Aorta (tissue), 5 donors: ENCODE data around the gene DNAI1. TPM values are rescaled to one million over a fixed set of nuclear protein-coding genes. Genes with fewer than 3 reads are reported as not detected.
"Not testable (repeated sequence)": the region's sequence is repeated elsewhere in the genome, so short reads cannot be mapped to it uniquely, and the experiment has no call there.

Experiments
- ATAC-seq: fragments of 200-7000 bp; cut with Tn5 transposase; one replicate; pipeline ENCODE4 v1.9.1; 2022; ENCODE audit warnings: moderate library complexity; ENCODE audit not compliant: low FRiP score
- DNase-seq, 2 donors: peaks; one replicate each; pipeline ENCODE4 v3.0.0-alpha.2; 2020
- H3K27ac ChIP-seq, 2 donors: one replicate each; pipeline ENCODE4 v1.5.1; 2013; ENCODE audit warnings: low read length in 2 of 2, mild to moderate bottlenecking in 2 of 2, moderate library complexity in 2 of 2, control low read depth in 1 of 2, inconsistent platforms in 1 of 2, low read depth in 1 of 2
- H3K27me3 ChIP-seq, 2 donors: one replicate each; pipeline ENCODE4 v1.6.1; 2013; ENCODE audit warnings: control low read depth in 1 of 2, low read length in 1 of 2, mild to moderate bottlenecking in 1 of 2, moderate library complexity in 1 of 2; ENCODE audit not compliant: insufficient read depth in 2 of 2, control insufficient read depth in 1 of 2
- H3K36me3 ChIP-seq, 2 donors: one replicate each; pipeline ENCODE4 v1.6.1; 2013; ENCODE audit warnings: control low read depth in 1 of 2, low read length in 1 of 2, mild to moderate bottlenecking in 1 of 2; ENCODE audit not compliant: insufficient read depth in 2 of 2, control insufficient read depth in 1 of 2
- H3K4me1 ChIP-seq, 2 donors: one replicate each; pipeline ENCODE4 v1.6.1; 2013; ENCODE audit warnings: low read length in 2 of 2, control low read depth in 1 of 2, mild to moderate bottlenecking in 1 of 2, moderate library complexity in 1 of 2; ENCODE audit not compliant: insufficient read depth in 2 of 2, control insufficient read depth in 1 of 2
- H3K4me3 ChIP-seq, 2 donors: one replicate each; pipeline ENCODE4 v1.5.1; 2013; ENCODE audit warnings: low read length in 2 of 2, control low read depth in 1 of 2, mild to moderate bottlenecking in 1 of 2
- H3K9me3 ChIP-seq: one replicate; pipeline ENCODE4 v1.6.1; 2013; ENCODE audit warnings: mild to moderate bottlenecking, low read length; ENCODE audit not compliant: control insufficient read depth
- WGBS, 2 donors: extraction: QIAGEN DNeasy Blood & Tissue Kit; methylation state at CpG; one replicate each; pipeline ENCODE4 v1.1.7; 2013; 5-methylcytosine and 5-hydroxymethylcytosine counted together
- intact Hi-C, 2 donors: fragments of 100-400 bp; cut with DNase I; formaldehyde crosslinking; loops; one replicate each; pipeline versions ENCODE4 v1.14.2 to v1.15.0; 2022
- polyA plus RNA-seq, 2 donors: library from polyadenylated mRNA; stranded (reverse); fragments of 200-250 nt; gene quantifications; one replicate each; pipeline ENCODE4 v1.2.3, GENCODE V29; 2013
- total RNA-seq, 2 donors: library from RNA; stranded (reverse); fragmentation: NEBNext Ultra II Directional; extraction: Animal tissue kit (Norgen Biotek cat#: 25700); gene quantifications; one replicate each; pipeline ENCODE4 v1.2.1, GENCODE V29; 2021
- donor health status: healthy with polysubstance abuse.
- donor health status: Bipolar disorder and iron deficiency.
- donor health status: DM: no; HTN: no; CAD: no.
- donor health status: DM: no; HTN: no; CAD: no.
- donor health status: DM: yes; HTN: yes; CAD: no.

The DNAI1 gene
- total and polyA plus RNA-seq, 4 donors: not detected

- intact Hi-C loops: loop anchor here in 1 of 2 donors (5.0 kb wide), 1 partner anchor 64 kb away; the partner anchor contains the start of genes DNAI1 and FAM219A
- no peak for DNase-seq
- no peak for ATAC-seq
Observed at GRCh38 chr9:34521406-34522045, 62.9 kb downstream of the DNAI1 start.

GRCh38 chr9:34522091-34522887, 63.7 kb downstream of the DNAI1 start:
- Histone ChIP-seq H3K4me1 (no peaks in the 10 kb centered on the region), H3K36me3 (no peaks in the 10 kb centered on the region), H3K27me3 (no peaks in the 10 kb centered on the region), H3K4me3 (peak overlapping the region in 1 of 2 donors; percentile 38), H3K9me3 (no peaks in the 10 kb centered on the region), H3K27ac (no peak overlapping the region)
- intact Hi-C loops: loop anchor here in 1 of 2 donors (5.0 kb wide), 1 partner anchor 65 kb away; the partner anchor contains the start of genes DNAI1 and FAM219A
- DNase-seq: no peak
- WGBS, 2 donors: 17% methylated on average over 31 of the region's 31 CpGs
- no peak for ATAC-seq

More at GRCh38 chr9:34521406-34522045, 62.9 kb downstream of the DNAI1 start:
- Histone ChIP-seq H3K27me3 (no peaks in the 10 kb centered on the region), H3K9me3 (no peaks in the 10 kb centered on the region), H3K27ac (no peak overlapping the region), H3K36me3 (no peaks in the 10 kb centered on the region), H3K4me3 (no peak overlapping the region), H3K4me1 (no peaks in the 10 kb centered on the region)
- WGBS, 2 donors: 97 to 99% methylated on average over 11 of the region's 11 CpGs

- DNase-seq (peak; percentile 90 to 97), ATAC-seq (peak; percentile 98)
- no peaks in the 10 kb centered on the region for H3K9me3 ChIP-seq
- no peaks in the 10 kb centered on the region for H3K4me1 ChIP-seq
- H3K27ac ChIP-seq: no peak within 1 kb of the TSS
- H3K4me3 ChIP-seq: peak within 1 kb of the TSS in 1 of 2 donors; percentile 38
- no peaks in the 10 kb centered on the region for H3K36me3 ChIP-seq
- 4 to 5% methylated on average over 63 of the region's 63 CpGs for whole genome bisulfite sequencing, 2 donors
- no peaks in the 10 kb centered on the region for H3K27me3 ChIP-seq
- intact Hi-C loops: loop anchor here in 1 of 2 donors (5.0 kb wide), 1 partner anchor 66 kb away; the partner anchor contains the start of genes DNAI1 and FAM219A
Observed at GRCh38 chr9:34522971-34523797, 64.6 kb downstream of the DNAI1 start, which contains the start of gene ENHO. Gene ENHO (minus strand): TSS chr9:34522990. CDS start chr9:34521695, 1,295 bp downstream.

- no peaks in the 10 kb centered on the region for H3K4me1 ChIP-seq
- intact Hi-C loops: loop anchor here in 1 of 2 donors (5.0 kb wide), 1 partner anchor 67 kb away; the partner anchor contains the start of genes DNAI1 and FAM219A
- no peak overlapping the region for H3K4me3 ChIP-seq
- DNase-seq (no peak), ATAC-seq (no peak)
- H3K27me3 ChIP-seq: no peaks in the 10 kb centered on the region
- no peaks in the 10 kb centered on the region for H3K9me3 ChIP-seq
- no peaks in the 10 kb centered on the region for H3K36me3 ChIP-seq
- H3K27ac ChIP-seq: no peak overlapping the region
- 78 to 84% methylated on average over 3 of the region's 3 CpGs for WGBS, 2 donors
Observed at GRCh38 chr9:34524349-34524748, 65.7 kb downstream of the DNAI1 start.

- Histone ChIP-seq H3K4me3 (no peak overlapping the region), H3K27me3 (no peaks in the 10 kb centered on the region), H3K36me3 (no peaks in the 10 kb centered on the region), H3K9me3 (no peaks in the 10 kb centered on the region), H3K27ac (no peak overlapping the region), H3K4me1 (no peaks in the 10 kb centered on the region)
- 73 to 86% methylated on average over 2 of the region's 2 CpGs for WGBS, 2 donors
- intact Hi-C loops: no loop called here
- no peak for DNase-seq
- no peak for ATAC-seq
Observed at GRCh38 chr9:34526026-34526425, 67.4 kb downstream of the DNAI1 start.

GRCh38 chr9:34532041-34532440, 73.4 kb downstream of the DNAI1 start:
- ATAC-seq, H3K27me3 ChIP-seq, DNase-seq, intact Hi-C loops, H3K36me3 ChIP-seq, H3K9me3 ChIP-seq, H3K4me1 ChIP-seq, H3K4me3 ChIP-seq, H3K27ac ChIP-seq: not testable (repeated sequence)
- WGBS, 2 donors: 89 to 92% methylated on average over 7 to 8 of the region's 8 CpGs

- H3K4me3 ChIP-seq: no peak overlapping the region
- H3K27me3 ChIP-seq: no peaks in the 10 kb centered on the region
- no peaks in the 10 kb centered on the region for H3K4me1 ChIP-seq
- H3K27ac ChIP-seq: no peak overlapping the region
- DNase-seq (no peak), ATAC-seq (no peak)
- intact Hi-C loops: no loop called here
- no peaks in the 10 kb centered on the region for H3K9me3 ChIP-seq
- WGBS, 2 donors: 30 to 44% methylated on average over 7 of the region's 7 CpGs
- H3K36me3 ChIP-seq: no peaks in the 10 kb centered on the region
Observed at GRCh38 chr9:34536685-34537084, 78.1 kb downstream of the DNAI1 start.

- intact Hi-C loops: no loop called here
- Histone ChIP-seq H3K27ac (no peak overlapping the region), H3K9me3 (peaks cover 1% of the 10 kb centered on the region), H3K27me3 (no peaks in the 10 kb centered on the region), H3K4me3 (no peak overlapping the region), H3K4me1 (no peaks in the 10 kb centered on the region), H3K36me3 (no peaks in the 10 kb centered on the region)
- ATAC-seq (no peak), DNase-seq (no peak)
- WGBS, 2 donors: 65 to 68% methylated on average over 2 of the region's 2 CpGs
Observed at GRCh38 chr9:34540827-34541226, 82.2 kb downstream of the DNAI1 start.
